Lower lobe of right lung (tissue), 2 donors: Measurements from ENCODE around the gene KIF26B. TPM values are rescaled to one million over a fixed set of nuclear protein-coding genes. Genes with fewer than 3 reads are reported as not detected.

Experiments
- ATAC-seq, 2 donors: fragments of 200-7000 bp; cut with Tn5 transposase; one replicate each; pipeline ENCODE4 v1.9.1; 2020 to 2022; ENCODE audit warnings: mild to moderate bottlenecking in 2 of 2, moderate library complexity in 2 of 2
- DNase-seq: peaks from one replicate; pipeline ENCODE4 v3.0.0-alpha.2; 2020
- H3K27ac ChIP-seq: fragments of 200-600 bp; one replicate; pipeline ENCODE4 v1.8.0; 2022
- H3K27me3 ChIP-seq: fragments of 200-600 bp; one replicate; pipeline ENCODE4 v1.8.0; 2022; ENCODE audit warnings: low read depth
- H3K36me3 ChIP-seq: fragments of 200-600 bp; one replicate; pipeline ENCODE4 v1.8.0; 2022; ENCODE audit warnings: mild to moderate bottlenecking
- H3K4me1 ChIP-seq: fragments of 200-600 bp; one replicate; pipeline ENCODE4 v1.8.0; 2022
- H3K4me3 ChIP-seq: fragments of 200-600 bp; one replicate; pipeline ENCODE4 v1.8.0; 2022; ENCODE audit warnings: mild to moderate bottlenecking
- H3K9me3 ChIP-seq: fragments of 200-600 bp; one replicate; pipeline ENCODE4 v1.8.0; 2022
- CTCF ChIP-seq: fragments of 200-600 bp; IDR thresholded peaks from one replicate; pipeline ENCODE4 v1.8.0; 2022; ENCODE audit warnings: antibody characterized with exemption, mild to moderate bottlenecking
- intact Hi-C: fragments of 100-400 bp; cut with DNase I; formaldehyde crosslinking; loops from one replicate; pipeline ENCODE4 v1.11.0; 2022
- total RNA-seq: library from RNA; stranded (reverse); fragmentation: NEBNext Ultra II Directional; extraction: Animal tissue kit (Norgen Biotek cat#: 25700); gene quantifications from one replicate; pipeline ENCODE4 v1.2.1, GENCODE V29; 2021
- donor health status: DM: no; HTN: yes; CAD: no; lungs with severe emphysema.

KIF26B gene
- total RNA-seq, 1 donor from 2014 or later = 1.2 TPM

GRCh38 chr1:245222931-245223595 lies 68.3 kb downstream of the KIF26B start:
- Histone ChIP-seq H3K27ac (no peak overlapping the region), H3K4me3 (no peak overlapping the region), H3K4me1 (no peaks in the 10 kb centered on the region), H3K36me3 (no peaks in the 10 kb centered on the region), H3K27me3 (no peaks in the 10 kb centered on the region), H3K9me3 (no peaks in the 10 kb centered on the region)
- DNase-seq = no peak
- intact Hi-C loops = no loop called here
- no peak for TF ChIP-seq CTCF
- no peak for ATAC-seq

GRCh38 chr1:245225322-245226202 lies 70.8 kb downstream of the KIF26B start:
- no peak for ATAC-seq
- TF ChIP-seq CTCF = no peak
- H3K36me3 ChIP-seq = no peaks in the 10 kb centered on the region

GRCh38 chr1:245226203-245226499 lies 71.4 kb downstream of the KIF26B start:
- TF ChIP-seq CTCF = no peak
- DNase-seq = no peak

More at GRCh38 chr1:245225322-245226202, 70.8 kb downstream of the KIF26B start:
- no peaks in the 10 kb centered on the region for H3K4me1 ChIP-seq
- no peak overlapping the region for H3K4me3 ChIP-seq
- no peak for DNase-seq
- H3K27me3 ChIP-seq = no peaks in the 10 kb centered on the region
- no peaks in the 10 kb centered on the region for H3K9me3 ChIP-seq
- no peak overlapping the region for H3K27ac ChIP-seq
- intact Hi-C loops = no loop called here

GRCh38 chr1:245229051-245229450 lies 74.3 kb downstream of the KIF26B start:
- Histone ChIP-seq H3K36me3 (no peaks in the 10 kb centered on the region), H3K4me1 (no peaks in the 10 kb centered on the region), H3K9me3 (no peaks in the 10 kb centered on the region), H3K4me3 (no peak overlapping the region), H3K27me3 (no peaks in the 10 kb centered on the region), H3K27ac (no peak overlapping the region)
- DNase-seq (no peak), ATAC-seq (no peak)
- TF ChIP-seq CTCF = no peak
- intact Hi-C loops = no loop called here

More at GRCh38 chr1:245226203-245226499, 71.4 kb downstream of the KIF26B start:
- no peak overlapping the region for H3K4me3 ChIP-seq
- H3K36me3 ChIP-seq = no peaks in the 10 kb centered on the region
- H3K4me1 ChIP-seq = no peaks in the 10 kb centered on the region
- no peak for ATAC-seq
- no peaks in the 10 kb centered on the region for H3K27me3 ChIP-seq
- intact Hi-C loops = no loop called here
- H3K27ac ChIP-seq = no peak overlapping the region
- H3K9me3 ChIP-seq = no peaks in the 10 kb centered on the region

- no peaks in the 10 kb centered on the region for H3K4me1 ChIP-seq
- no peaks in the 10 kb centered on the region for H3K27me3 ChIP-seq
- H3K9me3 ChIP-seq = no peaks in the 10 kb centered on the region
- TF ChIP-seq CTCF = no peak
- no peak overlapping the region for H3K4me3 ChIP-seq
- DNase-seq = no peak
- intact Hi-C loops = no loop called here
- no peak for ATAC-seq
- no peaks in the 10 kb centered on the region for H3K36me3 ChIP-seq
- H3K27ac ChIP-seq = no peak overlapping the region
Observed at GRCh38 chr1:245232931-245233330, 78.1 kb downstream of the KIF26B start.
